Mesendoderm (in vitro differentiated cells): Measurements from ENCODE around the gene MAPK8IP2.

Source experiments
- DNase-seq: peaks from one replicate; pipeline ENCODE4 v3.0.0; 2013
- H2AK5ac ChIP-seq: 2 replicates; pipeline ENCODE4 v1.6.1; 2013; ENCODE audit warnings: low read length, inconsistent platforms
- H2BK120ac ChIP-seq: 2 replicates; pipeline ENCODE4 v1.6.1; 2013; ENCODE audit warnings: low read depth, mild to moderate bottlenecking, low read length, moderate library complexity, mixed read lengths
- H2BK15ac ChIP-seq: replicated peaks from 2 replicates; pipeline ENCODE4 v1.6.1; 2013; ENCODE audit warnings: low read depth, mild to moderate bottlenecking, moderate library complexity
- H2BK5ac ChIP-seq: 2 replicates; pipeline ENCODE4 v1.6.1; 2013; ENCODE audit warnings: low read length, inconsistent platforms
- H3K18ac ChIP-seq: 2 replicates; pipeline ENCODE4 v1.6.1; 2013; ENCODE audit warnings: mild to moderate bottlenecking, low read length, mixed read lengths
- H3K23ac ChIP-seq: one replicate; pipeline ENCODE4 v1.6.1; 2013; ENCODE audit warnings: low read length
- H3K27ac ChIP-seq: 2 replicates; pipeline ENCODE4 v1.5.1; 2013; ENCODE audit warnings: low read depth, mild to moderate bottlenecking, inconsistent platforms, low read length, moderate library complexity
- H3K27me3 ChIP-seq: 2 replicates; pipeline ENCODE4 v1.6.1; 2013; ENCODE audit warnings: low read length, control low read depth, mild to moderate bottlenecking, inconsistent platforms; ENCODE audit not compliant: insufficient read depth, poor library complexity
- H3K36me3 ChIP-seq: 2 replicates; pipeline ENCODE4 v1.6.1; 2013; ENCODE audit warnings: low read length, inconsistent platforms; ENCODE audit not compliant: control insufficient read depth, insufficient read depth
- H3K4ac ChIP-seq: one replicate; pipeline ENCODE4 v1.6.1; 2013; ENCODE audit warnings: low read depth, mild to moderate bottlenecking, low read length, moderate library complexity
- H3K4me1 ChIP-seq: 2 replicates; pipeline ENCODE4 v1.6.1; 2013; ENCODE audit warnings: low read depth, low read length, inconsistent platforms; ENCODE audit not compliant: control insufficient read depth
- H3K4me2 ChIP-seq: 2 replicates; pipeline ENCODE4 v1.6.1; 2013; ENCODE audit warnings: low read length
- H3K4me3 ChIP-seq: 2 replicates; pipeline ENCODE4 v1.5.1; 2013; ENCODE audit warnings: mild to moderate bottlenecking, low read length
- H3K56ac ChIP-seq: one replicate; pipeline ENCODE4 v1.6.1; 2013; ENCODE audit warnings: low read length
- H3K79me1 ChIP-seq: 2 replicates; pipeline ENCODE4 v1.6.1; 2013; ENCODE audit warnings: low read length, inconsistent platforms
- H3K79me2 ChIP-seq: 2 replicates; pipeline ENCODE4 v1.6.1; 2013; ENCODE audit warnings: mild to moderate bottlenecking, low read length; ENCODE audit not compliant: control insufficient read depth, insufficient read depth
- H3K9ac ChIP-seq: 2 replicates; pipeline ENCODE4 v1.6.1; 2013; ENCODE audit warnings: low read length, inconsistent platforms
- H4K5ac ChIP-seq: one replicate; pipeline ENCODE4 v1.6.1; 2013; ENCODE audit warnings: low read length
- H4K8ac ChIP-seq: one replicate; pipeline ENCODE4 v1.6.1; 2013; ENCODE audit warnings: low read depth, mild to moderate bottlenecking, control low read depth, low read length, moderate library complexity
- WGBS: extraction: QIAGEN DNeasy Blood & Tissue Kit; methylation state at CpG from one replicate; pipeline ENCODE4 v1.1.7; 2013; ENCODE audit warnings: low lambda C conversion rate, missing lambda C conversion rate; ENCODE audit not compliant: insufficient coverage; ENCODE audit errors: extremely low coverage; 5-methylcytosine and 5-hydroxymethylcytosine counted together

MAPK8IP2 gene

GRCh38 chr22:50581031-50581949, 19.3 kb upstream of the MAPK8IP2 start:
- Histone ChIP-seq H2BK5ac (no peak overlapping the region), H2BK120ac (no peak overlapping the region), H3K4me3 (peak overlapping the region; percentile 93), H3K79me1 (peaks cover 7% of the 10 kb centered on the region), H3K36me3 (peaks cover 3% of the 10 kb centered on the region), H3K23ac (peak overlapping the region; percentile 45), H3K27me3 (no peaks in the 10 kb centered on the region), H3K27ac (no peak overlapping the region), H4K5ac (no peak overlapping the region), H3K9ac (peak overlapping the region; percentile 98), H2BK15ac (no peak overlapping the region), H3K56ac (peak overlapping the region; percentile 99), H3K18ac (no peak overlapping the region), H3K79me2 (peaks cover 6% of the 10 kb centered on the region), H3K4me1 (peaks cover 2% of the 10 kb centered on the region), H2AK5ac (no peak overlapping the region), H3K4me2 (peak overlapping the region; percentile 89), H3K4ac (no peak overlapping the region), H4K8ac (no peak overlapping the region)
- WGBS, result no CpG with 5 or more reads among the region's 22 CpGs
- no peak for DNase-seq

- DNase-seq, result peak; percentile 38
- Histone ChIP-seq H3K27me3 (no peaks in the 10 kb centered on the region), H3K4me1 (peaks cover 2% of the 10 kb centered on the region)
Observed at GRCh38 chr22:50581950-50582492, 18.6 kb upstream of the MAPK8IP2 start.

GRCh38 chr22:50582493-50583293, 17.9 kb upstream of the MAPK8IP2 start, which contains the start of gene CHKB:
CHKB (minus strand) TSS chr22:50582849; CDS start chr22:50582781, 68 bp downstream.
- peak within 1 kb of the TSS; percentile 97 for H3K27ac ChIP-seq
- H3K79me2 ChIP-seq, result peaks cover 6% of the 10 kb centered on the region
- no peak within 1 kb of the TSS for H4K5ac ChIP-seq
- H3K4me2 ChIP-seq, result peak within 1 kb of the TSS; percentile 89
- H2BK5ac ChIP-seq, result peak within 1 kb of the TSS; percentile 82
- DNase-seq, result peak; percentile 99
- H2BK15ac ChIP-seq, result no peak within 1 kb of the TSS
- H3K9ac ChIP-seq, result peak within 1 kb of the TSS; percentile 98
- no peak within 1 kb of the TSS for H2AK5ac ChIP-seq
- H3K4me1 ChIP-seq, result peaks cover 2% of the 10 kb centered on the region
- H3K18ac ChIP-seq, result peak within 1 kb of the TSS; percentile 89
- peak within 1 kb of the TSS; percentile 99 for H3K56ac ChIP-seq
- H3K4ac ChIP-seq, result peak within 1 kb of the TSS; percentile 73
- H3K79me1 ChIP-seq, result peaks cover 7% of the 10 kb centered on the region
- peaks cover 3% of the 10 kb centered on the region for H3K36me3 ChIP-seq
- H3K27me3 ChIP-seq, result no peaks in the 10 kb centered on the region
- peak within 1 kb of the TSS; percentile 89 for H3K23ac ChIP-seq
- H4K8ac ChIP-seq, result peak within 1 kb of the TSS; percentile 90
- peak within 1 kb of the TSS; percentile 32 for H2BK120ac ChIP-seq
- peak within 1 kb of the TSS; percentile 93 for H3K4me3 ChIP-seq
- WGBS, result no CpG with 5 or more reads among the region's 96 CpGs

More at GRCh38 chr22:50581950-50582492, 18.6 kb upstream of the MAPK8IP2 start:
- H3K27ac ChIP-seq, result peak overlapping the region; percentile 97
- H2BK15ac ChIP-seq, result no peak overlapping the region
- H3K79me1 ChIP-seq, result peaks cover 7% of the 10 kb centered on the region
- H3K79me2 ChIP-seq, result peaks cover 6% of the 10 kb centered on the region
- peak overlapping the region; percentile 89 for H3K4me2 ChIP-seq
- peak overlapping the region; percentile 93 for H3K4me3 ChIP-seq
- H3K23ac ChIP-seq, result peak overlapping the region; percentile 89
- WGBS, result no CpG with 5 or more reads among the region's 39 CpGs
- H3K18ac ChIP-seq, result peak overlapping the region; percentile 89
- H3K4ac ChIP-seq, result peak overlapping the region; percentile 73
- no peak overlapping the region for H2AK5ac ChIP-seq
- no peak overlapping the region for H2BK5ac ChIP-seq
- H3K36me3 ChIP-seq, result peaks cover 3% of the 10 kb centered on the region
- peak overlapping the region; percentile 99 for H3K56ac ChIP-seq
- no peak overlapping the region for H4K5ac ChIP-seq
- no peak overlapping the region for H2BK120ac ChIP-seq
- peak overlapping the region; percentile 90 for H4K8ac ChIP-seq
- peak overlapping the region; percentile 98 for H3K9ac ChIP-seq

- peak overlapping the region; percentile 80 for H3K4me2 ChIP-seq
- H3K27ac ChIP-seq, result no peak overlapping the region
Observed at GRCh38 chr22:50583294-50583861, 17.2 kb upstream of the MAPK8IP2 start.

More at GRCh38 chr22:50583294-50583861, 17.2 kb upstream of the MAPK8IP2 start:
- H4K5ac ChIP-seq, result no peak overlapping the region
- H4K8ac ChIP-seq, result no peak overlapping the region
- H3K18ac ChIP-seq, result no peak overlapping the region
- DNase-seq, result peak; percentile 32
- H3K4me3 ChIP-seq, result peak overlapping the region; percentile 68
- H3K4ac ChIP-seq, result no peak overlapping the region
- H3K9ac ChIP-seq, result peak overlapping the region; percentile 86
- H3K36me3 ChIP-seq, result peaks cover 3% of the 10 kb centered on the region
- H3K4me1 ChIP-seq, result peaks cover 2% of the 10 kb centered on the region
- H2AK5ac ChIP-seq, result no peak overlapping the region
- no peak overlapping the region for H2BK5ac ChIP-seq
- H2BK120ac ChIP-seq, result no peak overlapping the region
- no peak overlapping the region for H2BK15ac ChIP-seq
- no peak overlapping the region for H3K23ac ChIP-seq
- H3K79me2 ChIP-seq, result peaks cover 6% of the 10 kb centered on the region
- WGBS, result no CpG with 5 or more reads among the region's 37 CpGs
- peaks cover 7% of the 10 kb centered on the region for H3K79me1 ChIP-seq
- no peaks in the 10 kb centered on the region for H3K27me3 ChIP-seq
- peak overlapping the region; percentile 93 for H3K56ac ChIP-seq
